ENCODE measurements around the gene SCARB2. TPM values are rescaled to one million over a fixed set of nuclear protein-coding genes. Genes with fewer than 3 reads are reported as not detected.

Gene SCARB2
- total RNA-seq, 1 experiment from 2014 or later = 37.6 TPM

DNA sequence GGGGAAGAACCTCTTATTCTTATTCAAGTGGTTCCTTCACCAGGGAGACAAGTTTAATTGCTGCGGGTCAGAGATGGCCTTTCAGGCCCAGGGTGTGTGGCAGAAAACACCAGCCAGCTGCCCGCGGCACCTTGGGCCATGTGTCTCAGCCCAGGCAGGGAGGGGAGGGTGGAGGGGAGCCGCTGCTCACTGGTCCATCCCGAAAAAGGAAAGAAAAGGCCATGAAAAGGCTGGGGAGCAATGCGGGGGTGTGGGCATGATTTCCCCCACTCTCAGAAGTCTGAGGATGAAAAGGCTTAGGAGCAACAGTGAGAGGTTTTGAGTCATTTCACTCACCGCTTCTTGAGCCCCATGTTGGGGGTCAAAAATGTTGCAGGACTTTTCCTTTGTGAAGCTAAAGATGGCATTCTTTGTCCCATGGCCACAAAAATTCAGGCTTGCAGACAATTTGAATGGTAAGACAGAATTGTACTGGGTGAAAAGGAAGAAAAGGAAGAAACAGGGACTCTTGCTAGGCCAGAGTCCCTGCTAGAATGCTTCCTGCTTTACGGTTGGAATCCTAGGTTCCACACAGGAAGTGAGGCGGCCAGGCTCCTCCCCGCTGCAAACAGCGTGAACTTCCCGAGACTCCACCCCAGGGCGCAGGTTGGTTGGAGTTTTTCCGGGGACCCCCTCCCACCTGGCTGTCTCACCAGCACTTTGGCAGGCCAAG is 20.5 kb upstream of the SCARB2 start:
- Histone ChIP-seq H3K36me3 (ENCODE audit: low read depth) (no peaks in the 10 kb centered on the region), H4K20me1 (ENCODE audit: insufficient read depth) (no peaks in the 10 kb centered on the region), H3K4me3 (no peak overlapping the region), H3F3A (ENCODE audit: insufficient read depth, low read depth) (peaks cover 11% of the 10 kb centered on the region; the same call in 1 of the 2 replicates), H3K9me2 (ENCODE audit: insufficient read depth) (no peaks in the 10 kb centered on the region), H3K4me1 (replicated peaks; ENCODE audit: insufficient read depth) (peaks cover 45% of the 10 kb centered on the region), H3K4me2 (no peak overlapping the region), H3K27me3 (ENCODE audit: insufficient read depth, low read depth) (no peaks in the 10 kb centered on the region), H3K79me2 (ENCODE audit: low read depth) (no peaks in the 10 kb centered on the region), H3K27ac (no peak overlapping the region), H3K9me3 (ENCODE audit: insufficient read depth, low read depth) (no peaks in the 10 kb centered on the region; the same call in 1 of the 2 replicates), H2AFZ (no peak overlapping the region)
- TF ChIP-seq, protein P1, sequence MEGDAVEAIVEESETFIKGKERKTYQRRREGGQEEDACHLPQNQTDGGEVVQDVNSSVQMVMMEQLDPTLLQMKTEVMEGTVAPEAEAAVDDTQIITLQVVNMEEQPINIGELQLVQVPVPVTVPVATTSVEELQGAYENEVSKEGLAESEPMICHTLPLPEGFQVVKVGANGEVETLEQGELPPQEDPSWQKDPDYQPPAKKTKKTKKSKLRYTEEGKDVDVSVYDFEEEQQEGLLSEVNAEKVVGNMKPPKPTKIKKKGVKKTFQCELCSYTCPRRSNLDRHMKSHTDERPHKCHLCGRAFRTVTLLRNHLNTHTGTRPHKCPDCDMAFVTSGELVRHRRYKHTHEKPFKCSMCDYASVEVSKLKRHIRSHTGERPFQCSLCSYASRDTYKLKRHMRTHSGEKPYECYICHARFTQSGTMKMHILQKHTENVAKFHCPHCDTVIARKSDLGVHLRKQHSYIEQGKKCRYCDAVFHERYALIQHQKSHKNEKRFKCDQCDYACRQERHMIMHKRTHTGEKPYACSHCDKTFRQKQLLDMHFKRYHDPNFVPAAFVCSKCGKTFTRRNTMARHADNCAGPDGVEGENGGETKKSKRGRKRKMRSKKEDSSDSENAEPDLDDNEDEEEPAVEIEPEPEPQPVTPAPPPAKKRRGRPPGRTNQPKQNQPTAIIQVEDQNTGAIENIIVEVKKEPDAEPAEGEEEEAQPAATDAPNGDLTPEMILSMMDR (conservative IDR thresholded peaks at IDR 0.05) = no peak
- TF ChIP-seq EZH2 (IDR thresholded peaks at IDR 0.05; ENCODE audit: low read depth) = no peak
- DNase-seq = no peak
- BruUV-seq (replicated peaks) = no TSS peak
- CTCF ChIA-PET = no interaction called here
- intact Hi-C loops (cut with micrococcal nuclease; ENCODE audit: unreplicated experiment) = no loop called here
- POLR2A ChIA-PET (ENCODE audit: unreplicated experiment) = no interaction called here

DNA sequence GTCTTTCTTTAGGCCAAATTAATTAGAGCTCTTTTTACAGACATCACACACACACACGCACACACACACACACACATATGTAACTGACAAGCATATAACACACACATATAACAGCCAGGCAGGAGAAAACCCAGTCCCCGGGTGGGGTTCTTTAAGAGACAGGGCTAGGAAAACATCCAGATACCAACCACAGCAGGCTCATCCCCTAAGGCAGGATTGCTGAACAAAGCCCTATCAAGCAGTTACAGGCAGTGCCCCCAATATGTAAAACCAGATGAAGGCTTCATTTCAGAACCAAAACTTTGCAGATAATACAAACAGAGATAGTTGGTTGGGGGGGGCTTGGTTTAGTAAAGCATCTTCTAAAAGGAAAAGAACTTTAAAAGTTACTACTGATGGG is 19.9 kb upstream of the SCARB2 start:
- Histone ChIP-seq H3K36me3 (ENCODE audit: low read depth) (no peaks in the 10 kb centered on the region), H3K27me3 (ENCODE audit: insufficient read depth, low read depth) (no peaks in the 10 kb centered on the region), H2AFZ (no peak overlapping the region), H3K27ac (no peak overlapping the region), H3F3A (ENCODE audit: insufficient read depth, low read depth) (peaks cover 11% of the 10 kb centered on the region; the same call in 1 of the 2 replicates), H3K4me3 (no peak overlapping the region), H3K9me3 (ENCODE audit: insufficient read depth, low read depth) (no peaks in the 10 kb centered on the region; the same call in 1 of the 2 replicates), H4K20me1 (ENCODE audit: insufficient read depth) (no peaks in the 10 kb centered on the region), H3K4me2 (no peak overlapping the region), H3K79me2 (ENCODE audit: low read depth) (no peaks in the 10 kb centered on the region), H3K4me1 (replicated peaks; ENCODE audit: insufficient read depth) (peaks cover 45% of the 10 kb centered on the region), H3K9me2 (ENCODE audit: insufficient read depth) (no peaks in the 10 kb centered on the region)
- DNase-seq = no peak
- no TSS peak for BruUV-seq (replicated peaks)
- intact Hi-C loops (cut with micrococcal nuclease; ENCODE audit: unreplicated experiment) = no loop called here
- POLR2A ChIA-PET (ENCODE audit: unreplicated experiment) = no interaction called here
- CTCF ChIA-PET = no interaction called here
- no peak for TF ChIP-seq EZH2 (IDR thresholded peaks at IDR 0.05; ENCODE audit: low read depth)
- TF ChIP-seq, protein P1 (conservative IDR thresholded peaks at IDR 0.05) = no peak

- CTCF ChIA-PET = no interaction called here
- Histone ChIP-seq H3K9me2 (ENCODE audit: insufficient read depth) (no peaks in the 10 kb centered on the region), H2AFZ (no peak overlapping the region), H3K27me3 (ENCODE audit: insufficient read depth, low read depth) (no peaks in the 10 kb centered on the region), H3K4me2 (no peak overlapping the region), H3K9me3 (ENCODE audit: insufficient read depth, low read depth) (no peaks in the 10 kb centered on the region; the same call in 1 of the 2 replicates), H3K4me1 (replicated peaks; ENCODE audit: insufficient read depth) (peaks cover 45% of the 10 kb centered on the region), H3K27ac (no peak overlapping the region), H3K79me2 (ENCODE audit: low read depth) (no peaks in the 10 kb centered on the region), H4K20me1 (ENCODE audit: insufficient read depth) (no peaks in the 10 kb centered on the region), H3K36me3 (ENCODE audit: low read depth) (no peaks in the 10 kb centered on the region), H3F3A (ENCODE audit: insufficient read depth, low read depth) (peaks cover 11% of the 10 kb centered on the region; the same call in 1 of the 2 replicates), H3K4me3 (no peak overlapping the region)
- DNase-seq = no peak
- BruUV-seq (replicated peaks) = no TSS peak
- no peak for TF ChIP-seq EZH2 (IDR thresholded peaks at IDR 0.05; ENCODE audit: low read depth)
- TF ChIP-seq, protein P1 (conservative IDR thresholded peaks at IDR 0.05) = no peak
- POLR2A ChIA-PET (ENCODE audit: unreplicated experiment) = no interaction called here
- intact Hi-C loops (cut with micrococcal nuclease; ENCODE audit: unreplicated experiment) = no loop called here
Measured at GRCh38 chr4:76233083-76233482, 19.5 kb upstream of the SCARB2 start.

Data from PC-9 (cell line).